Hippocampal formation (tissue), 2 donors: ENCODE results near the gene TCEA2.
"Not testable (repeated sequence)": the region's sequence is repeated elsewhere in the genome, so short reads cannot be mapped to it uniquely, and the experiment has no call there.

ENCODE experiments used
- DNase-seq, 2 donors: peaks; one replicate each; lab custom pipeline; 2025; lab: John Stamatoyannopoulos, UW

Gene TCEA2

DNA sequence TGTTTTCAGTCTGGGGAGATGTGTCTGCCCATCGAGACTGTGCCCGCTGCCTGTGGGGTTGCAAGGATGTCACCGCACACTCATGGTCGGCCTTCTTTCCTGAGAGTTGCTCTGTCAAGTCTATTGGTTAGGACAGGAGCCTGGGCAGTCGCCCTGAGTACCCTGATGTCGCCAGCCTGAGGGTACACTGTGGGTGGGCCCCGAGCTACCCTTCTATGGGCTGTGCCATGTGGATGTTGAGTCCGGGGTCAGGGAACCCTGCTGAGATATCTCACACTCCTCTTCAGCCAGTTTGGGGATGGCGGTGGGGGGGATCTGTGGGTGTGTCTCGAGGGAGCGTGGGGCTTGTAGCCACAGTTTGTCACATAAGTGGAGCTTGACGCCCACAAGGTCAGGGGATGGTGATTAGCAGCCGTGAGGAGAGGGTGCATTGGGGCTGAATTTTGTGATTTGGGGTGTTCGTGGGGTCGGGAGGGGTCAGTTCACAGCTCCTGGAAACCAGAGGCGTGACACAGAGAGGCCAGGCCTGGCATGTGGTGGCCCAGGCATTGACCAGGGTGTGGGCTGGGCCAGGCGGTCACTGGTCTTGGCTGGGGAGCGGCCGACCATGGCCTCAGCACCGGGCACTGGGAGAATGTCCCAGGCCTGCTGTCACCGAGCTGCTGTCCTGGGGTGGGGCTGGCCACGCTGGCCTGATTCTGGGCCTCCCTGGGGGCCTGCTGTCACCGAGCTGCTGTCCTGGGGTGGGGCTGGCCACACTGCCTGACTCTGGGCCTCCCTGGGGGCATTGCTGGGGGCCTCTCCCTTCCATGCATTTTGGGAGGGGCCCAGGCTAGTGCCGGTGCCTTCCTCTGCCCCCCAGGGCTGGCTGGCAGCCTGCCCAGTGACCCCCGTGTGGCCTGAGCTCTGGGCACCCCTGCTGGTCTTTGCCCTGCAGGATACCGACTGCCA, 46.0 kb downstream of the TCEA2 start:
- DNase-seq, result no peak

DNA sequence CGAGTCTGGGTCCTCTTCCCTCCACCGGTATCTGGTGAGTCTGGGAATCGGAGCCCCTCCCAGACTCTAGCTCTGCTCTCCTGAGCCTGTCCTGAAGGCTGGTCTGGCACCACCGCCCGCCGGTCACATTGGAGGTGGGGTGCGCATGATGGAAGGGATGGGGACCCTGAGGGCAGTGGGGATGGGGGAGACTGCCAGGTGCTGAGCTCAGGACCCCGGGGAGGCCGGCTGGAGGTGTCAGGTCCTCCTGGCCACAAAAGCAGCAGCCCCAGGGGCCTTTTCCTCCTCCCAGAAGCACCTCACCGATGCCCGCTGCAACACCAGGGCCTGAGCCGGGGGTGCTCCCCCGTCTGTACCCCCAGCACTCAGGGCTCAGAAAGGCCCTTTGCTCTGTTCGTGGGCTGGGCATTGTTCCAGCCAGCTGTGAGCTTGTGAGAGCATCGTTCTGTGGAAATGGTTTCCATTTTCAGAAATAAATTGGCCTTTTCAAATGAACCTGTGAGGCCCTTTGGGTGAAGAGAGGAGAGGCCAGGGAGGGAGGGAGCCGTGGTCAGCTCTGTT, 46.9 kb downstream of the TCEA2 start:
- no peak for DNase-seq

DNA sequence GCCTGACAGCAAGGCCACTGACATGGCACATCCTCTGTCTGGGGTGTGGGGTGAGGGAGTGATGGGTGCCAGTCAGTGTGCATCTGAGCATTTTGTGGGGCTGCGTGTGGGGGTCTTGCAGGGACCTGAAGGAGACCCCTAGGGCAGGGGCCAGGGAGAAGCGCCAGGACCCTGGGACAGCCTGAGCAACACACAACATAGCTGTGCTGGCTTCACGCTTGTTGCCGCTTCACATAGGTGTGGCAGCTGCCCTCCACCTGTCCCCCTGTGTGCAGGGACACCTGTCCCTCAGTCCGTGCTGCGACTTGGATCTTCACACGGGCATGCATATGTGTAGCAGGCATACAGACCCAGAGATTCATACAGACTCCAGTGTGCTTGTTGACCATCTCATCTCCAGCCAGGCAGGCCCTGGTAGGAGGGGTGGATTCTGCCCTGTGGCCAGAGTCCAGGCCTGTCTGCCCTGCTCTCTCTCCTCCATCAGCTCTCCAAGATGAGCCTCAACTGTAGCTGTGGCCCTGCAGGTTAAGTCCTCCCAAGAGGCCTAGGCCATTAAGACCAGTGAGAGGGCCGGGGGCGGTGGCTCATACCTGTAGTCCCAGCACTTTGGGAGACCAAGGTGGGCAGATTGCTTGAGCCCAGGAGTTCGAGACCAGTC, 47.5 kb downstream of the TCEA2 start:
- DNase-seq, result no peak

DNA sequence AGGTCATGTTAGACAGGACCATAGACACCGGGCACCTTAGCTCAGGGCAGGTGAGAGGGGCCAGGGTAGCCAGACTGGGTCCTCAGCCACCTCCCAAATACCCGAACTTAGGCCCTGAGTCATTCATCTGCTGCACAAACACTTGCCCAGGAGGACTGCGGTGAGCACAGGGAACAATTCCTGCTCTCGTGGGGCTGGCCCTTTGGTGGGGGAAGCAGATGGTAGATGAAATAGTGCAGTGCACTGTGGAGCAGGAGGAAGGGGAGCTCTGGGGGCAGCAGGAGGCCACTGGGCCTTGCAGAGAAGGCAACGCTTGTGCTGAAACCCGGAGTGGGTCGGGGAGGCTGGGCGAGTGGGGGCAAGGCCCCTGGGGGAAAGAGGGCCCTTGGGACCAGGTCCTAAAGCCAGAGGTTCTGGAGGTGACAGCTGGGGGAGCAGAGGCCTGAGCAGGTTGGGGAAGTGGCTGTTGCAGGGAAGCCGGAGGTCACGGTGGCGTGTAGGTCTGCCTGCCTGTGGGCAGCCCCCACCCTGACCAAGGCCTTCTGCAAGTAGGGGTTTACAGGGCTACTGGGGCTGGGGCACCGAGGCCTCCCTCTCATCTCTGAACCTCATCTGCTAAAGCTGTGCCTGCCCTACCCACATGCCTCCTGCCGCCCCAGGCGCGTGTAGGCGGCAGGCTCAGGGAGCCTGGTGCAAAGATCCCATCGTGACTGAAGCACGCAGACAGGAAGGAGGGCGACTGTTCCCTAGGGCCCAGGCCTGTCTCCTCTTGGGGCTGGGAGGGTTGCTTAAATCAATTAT, 49.0 kb downstream of the TCEA2 start:
- no peak for DNase-seq

DNA sequence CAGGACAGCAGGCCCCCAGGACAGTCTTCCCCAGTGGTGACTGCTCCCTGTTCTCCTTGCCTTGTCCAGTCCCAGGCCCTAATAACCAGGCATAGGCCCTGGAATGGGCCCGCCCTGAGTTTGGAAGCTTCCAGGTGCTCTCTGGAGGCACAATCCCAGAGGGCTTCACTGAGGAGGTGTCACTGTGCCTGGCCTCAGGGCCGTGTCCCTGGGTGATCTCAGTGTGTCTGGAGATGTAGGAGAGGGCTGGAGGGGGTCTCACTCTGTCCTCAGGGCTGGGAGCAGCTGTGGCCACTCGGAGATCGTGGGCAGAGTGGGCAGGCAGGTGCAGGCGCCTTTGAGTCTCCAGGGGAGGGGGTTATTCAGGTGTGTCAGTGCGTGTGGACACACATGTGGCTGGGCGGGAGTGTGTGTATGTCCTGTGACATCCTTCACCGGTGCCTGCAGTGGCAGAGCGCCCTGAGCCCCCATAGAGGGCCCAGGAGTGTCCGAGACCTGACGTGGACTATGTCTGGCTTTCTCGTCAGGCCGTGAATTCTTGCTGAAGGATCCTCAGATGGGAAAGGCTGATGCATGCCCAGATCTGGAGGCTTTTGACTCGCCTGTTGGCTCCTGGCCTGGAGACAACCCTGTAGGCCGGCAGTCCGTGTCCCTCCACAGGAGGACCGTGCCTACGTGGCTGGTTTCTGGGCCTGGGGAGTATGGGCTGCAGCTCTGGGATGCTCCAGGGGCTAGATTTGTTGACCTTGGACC, 49.9 kb downstream of the TCEA2 start:
- DNase-seq, result no peak

DNA sequence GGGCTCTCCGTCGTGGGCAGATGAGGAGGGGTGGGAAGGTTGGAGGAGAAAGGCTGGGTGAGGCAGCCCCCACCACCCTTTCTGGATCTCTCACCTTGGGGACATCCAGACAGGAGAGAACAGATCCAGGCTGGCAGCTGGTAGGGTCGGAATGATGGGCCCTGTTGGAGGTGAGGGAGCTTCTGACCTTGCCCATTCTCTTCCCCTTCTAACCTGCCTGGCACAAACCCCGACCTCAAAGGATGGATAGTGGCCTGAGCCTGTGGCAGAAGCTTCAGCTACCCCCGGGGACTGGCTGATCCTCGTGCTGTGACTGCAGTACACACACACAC, 50.4 kb downstream of the TCEA2 start:
- no peak for DNase-seq

DNA sequence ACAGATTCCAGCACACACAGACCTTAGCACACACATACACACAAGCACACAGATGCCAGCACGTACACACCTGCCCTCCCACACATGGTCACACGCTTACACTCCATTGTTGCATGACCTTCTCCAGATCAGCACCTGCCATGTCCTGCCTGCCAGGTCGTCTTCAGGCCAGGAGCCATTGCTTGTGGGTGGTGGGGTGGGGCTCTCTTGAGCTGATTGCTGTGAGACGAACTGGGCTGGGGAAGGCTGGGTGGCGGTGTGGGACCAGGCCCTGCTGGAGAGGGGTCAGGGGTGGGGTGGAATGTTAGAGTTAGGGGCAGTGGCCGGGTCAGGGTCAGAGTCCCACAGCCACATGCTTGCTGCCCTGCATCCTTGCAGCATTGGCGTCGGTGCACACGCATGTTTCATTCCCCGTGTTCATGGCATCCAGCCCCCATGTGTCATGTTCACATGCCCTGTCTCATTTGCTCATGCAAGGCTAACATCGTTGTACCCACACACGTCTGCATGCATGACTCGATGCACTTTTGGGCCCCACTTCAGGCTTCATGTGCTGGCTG, 50.9 kb downstream of the TCEA2 start:
- no peak for DNase-seq

DNA sequence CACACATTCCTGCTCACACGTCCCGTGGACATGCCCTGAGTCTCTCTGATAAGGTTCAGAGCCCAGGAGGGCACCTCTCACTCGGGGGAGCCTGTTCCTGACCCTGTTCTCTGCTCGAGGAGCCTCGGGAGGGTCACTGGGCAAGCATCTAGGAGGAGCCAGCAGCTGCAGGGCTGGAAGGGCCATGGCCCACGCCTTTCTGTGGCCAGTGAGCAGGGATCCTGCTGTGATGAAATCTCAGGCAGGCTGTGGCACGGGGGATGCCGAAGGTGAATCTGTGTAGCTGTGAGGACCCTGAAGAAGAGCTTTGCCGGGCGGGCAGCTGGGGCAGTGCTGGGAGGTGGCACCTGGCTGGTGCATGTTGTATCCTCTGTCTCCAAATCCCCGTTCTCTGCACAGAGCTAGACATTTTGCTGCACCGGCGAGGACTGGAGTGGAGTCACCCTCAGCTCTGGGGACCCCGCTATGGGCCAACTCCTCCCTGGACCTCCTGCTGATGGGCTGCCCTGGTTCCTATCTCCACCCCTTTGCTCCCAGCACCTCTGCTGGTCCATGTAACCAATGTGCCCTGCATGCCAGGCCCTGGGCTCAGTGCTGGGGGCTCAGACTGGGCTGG, 51.5 kb downstream of the TCEA2 start:
- DNase-seq, result no peak

DNA sequence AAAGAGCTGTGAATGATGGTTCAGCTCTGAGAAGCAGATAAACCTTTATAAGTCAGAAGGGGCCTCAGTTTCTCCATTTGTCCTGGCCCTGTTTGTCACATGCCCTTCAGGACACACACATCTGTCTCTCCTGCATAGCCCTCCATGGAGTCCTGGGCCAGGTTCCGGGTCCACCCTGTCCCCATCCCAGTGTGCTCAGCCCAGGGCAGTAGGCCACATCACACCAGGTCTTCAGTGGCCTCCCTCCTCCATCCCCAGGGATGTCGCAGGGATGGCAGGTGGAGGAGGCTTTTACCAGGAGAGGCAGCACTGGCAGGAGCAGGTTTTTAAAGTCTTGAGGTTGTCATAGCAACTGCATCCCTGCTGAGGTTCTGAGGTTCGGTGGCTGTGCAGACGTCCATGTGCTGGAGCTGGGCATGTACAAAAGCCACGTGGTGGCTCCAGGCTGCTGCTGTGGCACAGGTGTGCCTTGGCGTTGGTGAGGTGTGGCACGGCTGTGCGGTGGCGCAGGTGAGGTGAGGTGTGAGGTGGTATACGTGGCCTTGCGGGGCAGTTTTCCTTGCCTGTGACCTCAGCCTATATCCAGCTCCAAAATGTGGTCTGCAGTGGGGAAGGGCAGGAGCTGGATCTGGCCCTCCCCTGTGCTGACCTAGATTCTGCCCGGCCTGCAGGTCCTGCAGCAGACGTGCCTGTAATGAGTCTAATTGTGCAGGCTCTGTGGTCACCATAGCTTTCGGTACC, 52.3 kb downstream of the TCEA2 start:
- peak in 1 of 2 donors; percentile 40 for DNase-seq

DNA sequence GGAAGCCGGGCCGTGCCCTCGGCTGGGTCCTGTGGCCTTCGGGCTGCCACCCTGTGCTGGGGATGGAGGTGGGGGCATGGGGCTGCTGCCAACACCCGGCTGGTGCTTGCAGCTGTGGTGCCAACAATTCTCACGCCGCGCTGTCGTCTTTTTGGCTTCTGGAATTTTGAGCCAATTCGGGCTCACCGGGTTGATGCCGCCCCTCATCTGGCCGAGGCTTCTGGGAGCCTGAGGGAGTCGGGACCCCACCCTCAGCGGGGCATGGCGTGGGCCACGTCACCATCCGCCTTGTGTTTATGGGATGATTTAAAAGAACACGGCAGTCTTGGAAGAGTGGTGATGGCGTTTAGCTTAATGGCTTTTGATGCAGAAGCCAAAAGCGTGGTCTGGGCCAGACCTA, 53.0 kb downstream of the TCEA2 start:
- no peak for DNase-seq

DNA sequence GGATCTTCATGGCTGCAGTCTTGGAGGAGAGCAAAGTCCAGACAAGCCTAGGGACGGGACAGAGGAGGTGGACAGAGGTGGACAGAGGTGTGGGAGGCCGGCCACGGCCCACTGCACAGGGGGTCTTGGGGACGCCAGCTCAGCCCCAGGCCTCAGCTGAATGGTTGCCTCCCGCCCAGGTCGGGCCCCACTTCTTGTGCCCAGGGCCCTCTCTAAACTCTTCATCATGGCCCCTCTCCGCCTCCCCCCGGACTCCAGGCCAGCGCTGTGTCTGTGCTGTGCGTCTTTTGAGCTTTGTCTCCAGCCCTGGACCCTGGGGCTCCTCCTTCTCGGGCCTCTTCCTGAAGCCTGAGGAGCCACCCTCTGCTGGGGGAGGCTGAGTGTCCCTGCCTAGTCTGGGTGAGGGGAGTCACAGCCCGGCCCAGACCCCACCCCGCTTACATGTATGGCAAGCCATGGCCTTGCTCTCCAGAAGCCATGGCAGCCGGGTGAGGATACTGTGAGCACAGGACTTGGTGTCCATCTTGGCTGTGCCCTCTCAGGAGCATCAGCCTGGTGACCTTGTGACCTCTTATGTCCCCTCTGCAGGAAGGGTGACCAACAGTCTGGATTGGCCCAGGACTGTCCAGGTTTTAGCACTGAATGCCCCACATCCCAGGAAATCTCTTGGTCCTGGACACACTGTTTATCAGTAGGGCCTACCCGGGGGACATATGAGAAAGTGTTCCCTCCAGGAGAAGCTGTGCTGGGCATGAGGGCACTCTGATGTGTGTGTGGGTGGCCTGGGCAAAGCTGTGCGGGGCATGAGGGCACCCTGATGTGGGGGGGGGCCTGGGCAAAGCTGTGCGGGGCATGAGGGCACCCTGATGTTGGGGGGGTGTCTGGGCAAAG, 53.8 kb downstream of the TCEA2 start:
- DNase-seq, result no peak

DNA sequence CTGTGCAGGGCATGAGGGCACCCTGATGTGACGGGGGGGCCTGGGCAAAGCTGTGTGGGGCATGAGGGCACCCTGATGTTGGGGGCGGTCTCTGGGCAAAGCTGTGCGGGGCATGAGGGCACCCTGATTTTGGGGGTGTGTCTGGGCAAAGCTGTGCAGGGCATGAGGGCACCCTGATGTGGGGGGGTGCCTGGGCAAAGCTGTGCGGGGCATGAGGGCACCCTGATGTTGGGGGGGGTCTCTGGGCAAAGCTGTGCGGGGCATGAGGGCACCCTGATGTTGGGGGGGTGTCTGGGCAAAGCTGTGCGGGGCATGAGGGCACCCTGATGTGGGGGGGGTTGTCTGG, 54.4 kb downstream of the TCEA2 start:
- not testable (repeated sequence) for DNase-seq

DNA sequence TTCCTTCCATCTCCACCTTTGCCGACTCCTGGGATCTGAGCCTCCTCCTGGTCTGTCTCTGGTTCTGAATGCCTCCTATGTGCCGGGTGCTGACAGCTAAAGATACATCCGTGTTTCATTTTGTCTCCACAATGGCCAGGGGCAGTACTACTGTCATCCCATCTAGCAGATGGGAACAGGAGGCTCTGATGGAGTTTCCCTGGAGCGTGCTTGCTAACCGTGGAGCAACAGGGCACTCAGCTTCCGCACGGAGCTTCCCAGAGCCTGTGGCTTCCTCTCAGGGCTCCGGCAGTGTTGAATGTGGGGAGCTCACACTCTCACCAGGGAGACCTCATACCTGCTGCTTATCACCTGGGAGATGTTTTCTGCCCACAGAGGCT, 56.3 kb downstream of the TCEA2 start:
- DNase-seq, result no peak

DNA sequence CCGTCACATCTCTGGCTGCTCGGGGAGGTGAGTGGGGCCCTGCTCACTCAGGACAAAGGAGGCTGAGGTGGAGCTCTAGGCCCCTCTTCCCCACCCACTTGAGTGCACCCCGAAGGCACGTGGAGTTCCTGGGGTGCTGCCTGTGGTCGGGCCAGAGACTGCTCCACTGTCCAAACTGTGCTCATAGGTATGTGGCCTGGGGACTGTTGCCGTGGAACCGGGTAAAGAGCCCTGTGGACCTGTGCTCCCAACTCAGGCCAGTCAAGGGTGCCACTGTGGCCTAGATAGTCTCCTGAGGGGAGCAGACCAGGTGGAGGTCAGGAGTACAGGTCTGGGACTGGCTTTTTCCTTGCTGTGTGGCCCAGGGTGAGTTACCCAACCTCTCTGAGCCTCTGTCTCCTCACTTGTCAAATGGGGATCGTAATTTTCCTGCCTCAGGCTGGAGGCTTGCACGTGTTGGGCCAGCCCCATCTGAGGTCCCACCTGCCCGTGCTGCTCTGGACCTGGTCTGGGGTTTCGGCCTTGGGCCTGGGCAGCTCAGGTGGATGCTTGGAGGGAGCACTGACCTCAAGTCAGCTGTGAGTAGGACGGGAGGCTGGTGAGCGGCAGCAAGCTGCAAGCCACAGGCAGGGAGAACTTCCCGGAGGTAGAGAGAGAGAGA, 56.8 kb downstream of the TCEA2 start:
- no peak for DNase-seq

DNA sequence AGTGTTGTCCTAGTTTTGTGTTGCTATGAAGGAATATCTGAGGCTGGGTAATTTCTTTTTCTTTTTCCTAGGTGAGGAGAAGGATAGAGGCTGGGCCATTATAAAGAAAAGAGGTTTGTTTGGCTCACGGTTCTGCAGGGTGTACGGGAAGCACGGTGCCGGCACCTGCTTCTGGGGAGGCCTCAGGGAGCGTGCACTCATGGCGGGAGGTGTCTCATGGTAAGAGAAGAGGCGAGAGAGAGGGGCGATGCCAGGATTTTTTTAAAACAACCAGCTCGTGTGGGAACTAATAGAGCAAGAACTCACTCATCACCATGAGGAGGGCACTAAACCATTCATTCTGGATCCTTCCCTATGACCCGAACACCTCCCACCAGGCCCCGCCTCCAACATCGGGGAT, 58.6 kb downstream of the TCEA2 start:
- DNase-seq, result no peak
